Spleen (tissue), 7 donors: ENCODE measurements around the gene ELF4.

Source experiments
- POLR2A ChIP-seq, 3 donors: fragments of 450-650 bp; IDR thresholded peaks; one replicate each; pipeline ENCODE4 v1.5.1; 2017; ENCODE audit warnings: antibody characterized with exemption in 3 of 3, mild to moderate bottlenecking in 1 of 3
- TF ChIP-seq, protein P1 (sequence below), 11 experiments: fragments of 200-600 bp in 7 of 11; fragments of 450-650 bp in 4 of 11; sonication (generic) in 4 of 11; IDR thresholded peaks in 8 of 11; conservative IDR thresholded peaks in 3 of 11; 1 replicate in 7 of 11; 2 replicates in 4 of 11; pipeline versions ENCODE4 v1.4.0 to v1.8.0; 2016 to 2021; ENCODE audit warnings: antibody characterized with exemption in 11 of 11, inconsistent platforms in 4 of 11, mild to moderate bottlenecking in 1 of 11
- donor health status: DM: no; HTN: no; CAD: no; lungs with moderate emphysema.
- donor health status: DM: no; HTN: no; CAD: no.
- donor health status: DM: no; HTN: no; CAD: no.

DNA sequence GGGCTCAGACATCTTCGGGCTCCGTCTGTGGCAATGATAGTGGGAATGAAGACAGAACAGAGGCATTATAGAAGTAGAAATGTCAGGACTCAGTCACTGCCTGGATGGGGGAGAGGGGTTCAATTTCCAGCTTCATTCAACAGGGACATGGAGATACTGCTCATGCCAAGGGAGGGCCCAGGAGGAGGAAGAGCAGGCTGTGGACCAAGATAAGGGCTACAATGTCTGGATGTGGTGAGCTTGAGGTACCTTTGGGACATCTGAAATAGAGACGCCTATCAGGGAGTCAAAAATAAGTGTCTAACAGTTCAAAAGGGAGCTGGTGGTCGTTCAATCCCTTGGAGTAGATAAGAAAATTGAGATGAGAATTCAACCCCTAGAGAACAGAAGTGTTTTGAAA, 34.5 kb downstream of the ELF4 start:
- TF ChIP-seq, protein P1, sequence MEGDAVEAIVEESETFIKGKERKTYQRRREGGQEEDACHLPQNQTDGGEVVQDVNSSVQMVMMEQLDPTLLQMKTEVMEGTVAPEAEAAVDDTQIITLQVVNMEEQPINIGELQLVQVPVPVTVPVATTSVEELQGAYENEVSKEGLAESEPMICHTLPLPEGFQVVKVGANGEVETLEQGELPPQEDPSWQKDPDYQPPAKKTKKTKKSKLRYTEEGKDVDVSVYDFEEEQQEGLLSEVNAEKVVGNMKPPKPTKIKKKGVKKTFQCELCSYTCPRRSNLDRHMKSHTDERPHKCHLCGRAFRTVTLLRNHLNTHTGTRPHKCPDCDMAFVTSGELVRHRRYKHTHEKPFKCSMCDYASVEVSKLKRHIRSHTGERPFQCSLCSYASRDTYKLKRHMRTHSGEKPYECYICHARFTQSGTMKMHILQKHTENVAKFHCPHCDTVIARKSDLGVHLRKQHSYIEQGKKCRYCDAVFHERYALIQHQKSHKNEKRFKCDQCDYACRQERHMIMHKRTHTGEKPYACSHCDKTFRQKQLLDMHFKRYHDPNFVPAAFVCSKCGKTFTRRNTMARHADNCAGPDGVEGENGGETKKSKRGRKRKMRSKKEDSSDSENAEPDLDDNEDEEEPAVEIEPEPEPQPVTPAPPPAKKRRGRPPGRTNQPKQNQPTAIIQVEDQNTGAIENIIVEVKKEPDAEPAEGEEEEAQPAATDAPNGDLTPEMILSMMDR (IDR thresholded peaks at IDR 0.05 in 8 of 11, conservative IDR thresholded peaks at IDR 0.05 in 3 of 11): no peak
- no peak for TF ChIP-seq POLR2A (IDR thresholded peaks at IDR 0.05)
